HG03558 (cell line): ENCODE results near the gene WDR26.

Source experiments
- ATAC-seq: cut with Tn5 transposase; IDR thresholded peaks from one replicate; pipeline ENCODE4 v1.9.1; 2021; ENCODE audit warnings: moderate number of reproducible peaks; ENCODE audit not compliant: unreplicated experiment; ENCODE audit errors: extremely low read depth

WDR26 gene

DNA sequence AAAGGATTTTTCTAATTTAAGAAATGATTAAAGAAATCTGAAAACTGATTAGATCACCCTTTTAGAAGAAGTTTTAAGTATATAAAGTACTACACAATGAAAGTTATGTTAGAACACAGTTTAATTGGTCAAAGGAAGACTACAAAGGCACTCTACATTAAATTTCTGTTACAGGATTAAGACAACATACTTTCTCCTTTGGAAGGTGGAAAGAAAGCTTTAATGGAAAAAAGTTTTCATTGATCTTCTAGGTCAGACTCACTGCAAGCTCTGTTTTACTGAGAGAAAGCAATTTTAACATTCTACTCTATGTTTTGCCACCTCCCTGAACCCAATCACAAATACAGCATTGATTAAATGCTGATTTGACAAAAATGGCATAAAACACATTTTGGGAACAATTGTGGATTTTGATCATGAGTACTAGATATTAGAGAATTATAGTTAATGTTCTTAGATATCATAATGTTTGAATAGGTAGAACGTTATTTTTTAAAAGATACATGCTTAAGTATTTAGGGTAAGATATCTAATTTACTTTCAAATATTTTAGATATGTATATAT lies 32.0 kb downstream of the WDR26 start:
- no peak for ATAC-seq

DNA sequence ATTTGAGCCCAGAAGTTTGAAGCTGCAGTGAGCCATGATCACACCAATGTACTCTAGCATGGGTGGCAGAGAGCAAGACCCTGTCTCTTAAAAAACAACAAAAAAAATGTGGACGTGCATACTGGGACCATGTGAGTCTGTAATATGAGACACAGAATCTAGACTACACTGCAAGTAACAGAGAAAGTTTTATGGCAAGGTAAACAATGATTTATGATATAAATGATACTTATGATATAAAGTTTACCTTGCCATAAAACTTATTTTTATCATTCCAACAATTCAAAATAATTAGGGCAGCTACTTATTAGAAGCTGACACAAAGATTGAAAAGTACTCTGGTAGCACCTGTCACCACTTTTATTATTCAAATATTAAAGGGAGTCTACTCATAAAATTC lies 34.7 kb downstream of the WDR26 start:
- no peak for ATAC-seq

DNA sequence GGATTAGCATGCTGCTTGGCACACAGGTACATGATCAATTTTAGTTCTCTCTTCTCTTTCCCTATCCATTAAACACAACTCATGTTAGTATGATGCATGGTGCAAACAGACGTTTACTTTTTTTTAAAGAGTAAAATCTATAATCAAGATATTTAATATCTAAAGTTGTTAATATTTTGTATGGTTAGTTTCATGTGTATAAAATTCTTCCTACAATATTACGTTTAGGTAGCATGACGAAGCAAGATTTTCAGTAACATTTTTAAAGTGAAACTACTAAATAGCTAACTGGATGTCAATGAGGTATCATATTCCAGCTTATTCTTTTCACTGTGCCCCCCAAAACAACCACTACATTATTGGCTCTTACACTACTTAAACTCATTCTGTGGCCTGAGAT lies 41.3 kb downstream of the WDR26 start:
- ATAC-seq, result no peak

DNA sequence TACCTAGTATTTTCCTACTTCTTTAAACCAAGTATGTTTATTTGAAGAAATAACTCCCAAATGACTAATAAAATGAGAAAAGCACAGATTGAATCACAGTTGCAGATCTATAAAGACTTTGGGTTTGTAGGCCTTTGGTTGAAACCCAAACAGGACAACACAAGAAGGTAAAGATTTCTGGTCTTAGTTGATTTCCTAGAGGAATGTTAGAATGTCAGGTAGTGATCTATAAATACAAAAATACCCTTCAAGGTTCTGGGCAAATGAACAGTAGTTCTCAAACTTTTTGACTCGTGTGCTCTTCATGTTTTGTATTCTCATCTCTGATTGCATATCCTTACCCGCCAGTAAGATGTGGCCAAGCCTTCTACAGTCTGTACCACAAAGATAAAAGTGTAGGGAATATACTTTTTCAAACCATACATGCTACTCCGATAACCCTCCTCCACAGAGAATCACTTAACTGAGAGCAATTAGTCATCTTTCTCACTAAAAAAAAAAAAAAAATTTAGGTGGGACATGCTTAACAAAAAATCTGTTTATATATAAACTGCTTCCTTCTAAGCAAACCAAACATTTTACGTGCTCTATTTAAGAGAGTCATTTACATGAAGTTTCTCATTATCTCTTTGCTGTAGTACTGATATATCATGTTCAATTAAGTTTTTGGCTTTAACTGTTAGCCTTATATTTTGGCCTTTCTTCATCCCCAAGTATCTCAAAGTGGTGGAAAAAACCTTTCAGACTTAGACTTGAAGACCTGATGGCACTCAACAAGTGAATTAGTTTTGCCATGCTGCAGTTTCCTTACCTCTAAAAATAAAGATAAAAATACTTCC lies 42.0 kb downstream of the WDR26 start:
- no peak for ATAC-seq

DNA sequence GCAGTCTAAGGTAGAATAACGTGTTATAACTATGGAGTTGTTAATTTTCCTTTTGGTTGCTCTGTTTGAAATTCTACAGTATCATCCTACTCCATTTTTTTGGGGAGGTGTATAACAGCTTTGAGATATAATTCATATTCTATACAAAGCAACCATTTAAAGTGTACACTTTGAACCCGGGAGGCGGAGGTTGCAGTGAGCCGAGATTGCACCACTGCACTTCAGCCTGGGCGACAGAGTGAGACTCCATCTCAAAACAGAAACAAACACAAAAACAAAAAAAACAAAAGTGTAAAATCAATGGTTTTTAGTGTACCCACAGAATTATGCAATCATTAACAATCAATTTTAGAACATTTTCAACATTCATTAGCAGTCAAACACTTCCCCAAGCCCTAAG lies 44.1 kb downstream of the WDR26 start:
- no peak for ATAC-seq

DNA sequence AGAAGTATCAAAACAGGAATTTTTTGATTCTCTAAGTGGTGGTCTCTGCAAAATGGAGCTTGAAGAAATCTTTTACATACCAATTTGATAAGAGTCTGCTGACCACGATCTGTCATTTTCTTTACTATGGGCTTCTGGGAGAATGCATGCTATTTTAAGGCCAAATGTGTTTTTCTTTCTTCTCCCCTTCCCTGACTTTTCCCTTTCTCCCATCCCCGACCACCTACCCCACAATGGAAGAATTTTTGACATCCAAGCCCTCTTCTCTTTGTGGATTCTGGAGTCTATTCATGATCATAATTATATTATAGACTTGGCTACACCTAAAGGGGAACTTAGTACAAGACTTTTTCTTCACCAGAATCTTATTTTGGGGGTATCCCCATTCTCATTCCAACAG lies 46.7 kb downstream of the WDR26 start:
- no peak for ATAC-seq

DNA sequence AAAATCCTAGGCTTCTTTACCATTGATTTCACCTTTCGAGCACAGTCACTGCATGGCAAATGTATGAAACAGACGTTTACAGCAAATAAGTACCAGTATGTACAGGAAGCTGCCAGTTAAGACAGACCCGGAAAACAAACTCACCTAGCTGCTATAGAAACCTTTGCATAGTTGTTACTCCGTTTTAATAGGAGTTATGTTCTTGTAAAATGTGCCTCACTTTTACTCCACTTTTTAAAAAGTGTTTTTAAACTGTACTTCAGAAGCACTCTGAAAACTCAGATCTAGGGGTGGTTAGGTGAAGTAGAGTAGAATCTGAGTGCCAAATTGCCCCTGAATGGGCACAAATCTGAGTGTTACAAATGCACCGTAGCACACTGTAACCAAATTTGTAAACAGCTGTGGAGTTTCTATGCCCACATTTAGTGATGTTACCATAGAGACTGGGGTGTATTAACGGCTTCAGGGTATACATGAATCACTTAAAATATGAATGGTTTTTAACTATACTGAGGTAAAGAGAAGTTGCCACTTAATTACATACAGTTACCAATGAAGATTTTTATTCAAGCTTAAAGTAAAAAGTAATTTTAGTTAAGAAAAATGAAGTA lies 47.2 kb downstream of the WDR26 start:
- ATAC-seq, result no peak

DNA sequence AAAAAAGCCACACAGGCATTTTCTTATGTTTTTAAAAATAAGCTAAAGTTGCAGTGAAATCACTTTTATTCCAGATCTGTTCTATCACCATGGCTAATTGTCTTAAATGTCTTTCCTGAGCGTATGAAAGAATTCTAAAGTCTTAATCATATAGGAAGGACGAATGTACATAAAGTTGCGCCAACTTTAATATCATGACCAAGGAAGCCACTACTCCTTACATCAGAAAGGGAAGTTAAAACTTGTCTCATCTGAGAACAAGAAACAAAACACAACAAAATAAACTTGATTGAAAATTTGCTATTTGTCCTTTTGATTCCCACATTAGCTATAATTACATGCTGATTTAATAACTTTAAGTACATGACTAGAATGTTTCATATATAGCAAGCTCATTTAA lies 51.4 kb downstream of the WDR26 start:
- no peak for ATAC-seq

DNA sequence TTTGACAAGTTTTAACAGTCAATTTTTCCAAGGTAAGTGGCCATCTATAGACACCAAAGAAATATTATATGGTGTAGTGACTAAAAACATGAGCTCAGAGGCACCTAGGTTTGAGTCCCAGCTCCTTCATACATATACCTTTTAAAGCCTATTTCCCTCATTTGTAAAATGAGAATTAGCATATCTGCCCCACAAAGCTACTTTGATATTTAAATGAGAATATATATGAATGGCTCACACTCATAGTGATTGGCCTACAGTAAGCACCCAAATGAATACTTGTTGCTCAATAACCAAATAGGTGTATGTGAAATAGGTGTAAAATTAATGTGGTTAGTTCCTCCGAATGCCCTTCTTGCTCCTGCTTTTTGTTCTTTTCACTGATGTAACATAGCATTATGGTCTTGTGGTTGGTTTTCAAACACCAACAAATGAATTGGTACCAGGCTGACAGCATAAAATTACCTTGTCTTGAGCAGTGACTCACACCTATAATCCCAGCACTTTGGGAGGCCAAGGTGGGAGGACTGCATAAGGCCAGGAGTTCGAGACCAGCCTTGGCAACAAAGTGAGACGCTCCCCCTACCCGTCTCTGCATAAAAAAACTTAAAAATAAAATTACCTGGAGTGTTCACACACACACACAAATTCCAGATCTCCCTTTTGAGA lies 52.6 kb downstream of the WDR26 start:
- ATAC-seq, result no peak

DNA sequence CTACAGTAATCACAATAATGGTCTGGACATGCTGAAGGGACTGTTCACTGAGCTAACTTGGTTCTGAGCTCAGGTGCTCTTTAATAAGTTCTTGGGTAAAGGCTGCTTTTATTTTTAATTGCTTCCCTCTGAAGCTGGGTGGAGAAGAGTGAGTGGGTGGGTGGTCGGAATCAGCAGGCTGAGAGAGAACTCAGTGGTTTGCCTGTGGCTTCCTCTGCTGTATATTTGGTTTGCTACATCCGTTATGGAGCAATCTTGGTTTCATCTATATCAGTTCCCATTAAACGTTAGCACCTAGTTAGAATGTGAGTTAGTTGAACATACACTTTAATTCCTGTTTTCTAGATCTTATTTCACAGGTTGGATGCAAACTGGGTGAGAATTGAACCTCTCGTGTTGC lies 54.6 kb downstream of the WDR26 start:
- peak; percentile 60 for ATAC-seq

DNA sequence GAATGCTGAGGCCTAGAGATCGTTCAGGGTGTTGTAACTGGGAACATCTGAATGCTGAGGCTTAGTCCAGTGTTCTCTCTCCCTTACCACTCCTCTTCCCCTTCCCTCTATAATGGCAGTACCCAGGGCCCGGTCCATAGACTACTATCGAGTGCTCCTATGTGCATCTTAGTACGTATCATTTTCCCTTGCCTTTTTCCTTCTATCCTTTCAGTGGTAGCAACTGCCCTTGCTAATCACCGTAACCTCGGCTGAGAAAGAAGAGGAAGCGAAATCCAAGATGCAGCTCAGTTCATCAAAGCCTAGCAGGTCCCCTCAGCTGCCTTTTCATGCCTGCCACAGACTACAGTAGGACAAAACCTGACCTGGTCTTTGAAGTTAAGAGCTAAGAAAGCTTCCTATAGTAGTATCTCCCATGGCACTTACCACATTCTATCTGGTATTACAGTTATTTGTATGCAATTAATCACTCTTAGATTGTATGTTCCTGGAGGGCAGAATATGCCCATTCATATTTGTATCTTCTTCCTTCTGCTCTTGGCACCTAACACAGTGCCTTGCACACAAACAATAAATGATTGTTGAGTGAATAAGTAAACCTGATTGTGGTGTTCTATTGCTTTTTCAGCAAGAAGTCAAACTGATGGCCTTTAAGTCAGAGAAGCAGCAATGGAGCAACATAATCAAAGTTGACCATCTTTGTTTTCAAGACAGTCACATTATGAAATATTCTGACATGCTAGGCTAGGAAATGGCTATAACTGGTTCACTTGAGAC lies 55.6 kb downstream of the WDR26 start:
- no peak for ATAC-seq

DNA sequence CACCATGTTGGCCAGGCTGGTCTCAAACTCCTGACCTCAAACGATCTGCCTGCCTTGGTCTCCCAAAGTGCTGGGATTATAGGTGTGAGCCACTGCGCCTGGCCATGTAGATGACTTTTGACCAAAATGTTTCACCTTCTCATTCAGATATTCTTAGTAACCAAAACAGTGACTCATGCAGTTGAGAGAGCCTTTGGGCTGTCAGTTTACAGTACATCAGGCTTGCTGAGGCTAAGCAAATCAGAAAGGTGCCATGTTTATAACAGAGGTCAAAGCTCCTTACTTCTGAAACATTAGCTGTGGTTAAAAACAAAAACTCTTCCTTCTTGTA lies 57.0 kb downstream of the WDR26 start:
- ATAC-seq, result peak; percentile 64

DNA sequence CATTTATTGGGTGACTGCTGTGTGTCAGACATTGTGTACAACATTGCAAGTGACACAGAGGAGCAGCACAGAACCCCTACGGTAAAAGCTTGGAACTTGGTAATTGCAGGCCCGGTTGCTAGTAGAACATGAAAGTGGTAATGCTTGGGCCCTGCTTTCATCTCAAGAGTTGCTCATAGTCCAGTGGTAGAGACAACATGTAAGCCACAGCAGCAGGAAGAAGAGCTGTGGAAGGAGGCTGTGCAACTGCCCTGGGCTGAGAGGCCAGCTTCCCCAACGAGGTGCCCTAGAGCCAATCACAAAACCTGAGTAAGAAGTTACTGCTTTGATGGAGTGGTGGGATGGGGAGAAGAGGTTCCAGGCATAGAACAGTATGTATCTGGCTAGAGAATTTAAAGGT lies 59.5 kb downstream of the WDR26 start:
- no peak for ATAC-seq

DNA sequence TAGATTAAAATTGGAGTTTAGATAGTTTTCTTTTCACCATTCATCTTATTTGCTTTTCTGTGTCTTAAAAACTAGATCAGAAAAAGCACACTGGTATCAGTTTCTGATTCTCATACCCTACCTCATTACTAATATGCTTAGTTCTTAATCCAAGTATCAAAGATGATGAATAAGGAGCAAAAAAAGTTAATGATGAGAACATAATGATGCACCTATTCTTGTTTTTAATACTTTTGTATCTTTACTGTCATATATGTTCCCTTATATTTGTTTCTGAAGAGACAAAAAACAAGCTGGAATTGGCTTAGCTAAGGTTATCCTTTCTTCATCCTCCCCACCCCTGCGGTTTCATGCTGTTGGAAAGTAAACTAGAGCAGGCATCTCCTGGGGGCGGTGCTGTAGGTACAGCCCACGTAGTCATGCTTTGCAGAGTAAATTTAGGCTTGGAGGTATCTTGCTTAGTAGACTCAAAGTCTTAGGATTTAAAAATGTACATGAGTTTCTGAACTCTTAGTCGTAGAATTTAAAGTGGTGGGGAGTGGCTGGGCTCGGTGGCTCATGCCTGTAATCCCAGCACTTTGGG lies 61.5 kb downstream of the WDR26 start:
- ATAC-seq, result no peak

DNA sequence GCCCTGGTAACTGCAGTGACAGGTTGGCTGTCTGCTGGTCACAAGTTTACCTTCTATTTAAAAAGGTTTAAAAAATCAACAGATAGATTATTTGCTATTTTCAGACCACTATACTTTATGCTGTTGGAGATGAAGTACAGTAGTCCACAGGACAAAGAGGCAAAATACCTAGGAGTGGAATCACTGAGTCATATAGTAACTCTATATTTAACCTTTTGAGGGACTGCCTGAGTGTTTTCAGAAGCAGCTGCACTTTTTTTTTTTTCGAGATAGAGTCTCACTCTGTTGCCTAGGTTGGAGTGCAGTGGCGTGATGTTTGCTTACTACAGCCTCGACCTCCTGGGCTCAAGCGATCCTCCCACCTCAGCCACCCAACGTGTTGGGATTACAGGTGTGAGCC lies 66.2 kb downstream of the WDR26 start:
- ATAC-seq, result peak; percentile 89

DNA sequence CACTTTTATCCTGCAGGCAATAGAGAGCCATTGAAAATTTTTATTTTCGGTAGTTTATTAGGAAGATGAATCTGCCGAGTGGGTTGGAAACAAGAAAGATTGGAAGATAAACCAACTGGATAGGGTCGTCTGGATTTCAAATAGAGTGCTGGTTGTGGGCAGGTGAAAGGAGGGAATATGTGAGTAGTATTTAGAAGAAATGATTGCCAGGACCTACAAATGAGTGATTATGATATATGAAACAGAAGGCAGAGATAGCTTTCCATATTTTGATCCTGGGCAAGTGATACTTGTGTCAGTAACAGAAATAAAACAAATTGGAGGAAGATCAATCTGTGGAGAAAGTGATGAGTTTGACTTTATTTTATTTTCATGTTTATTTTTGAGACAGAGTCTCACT lies 75.4 kb downstream of the WDR26 start:
- no peak for ATAC-seq

DNA sequence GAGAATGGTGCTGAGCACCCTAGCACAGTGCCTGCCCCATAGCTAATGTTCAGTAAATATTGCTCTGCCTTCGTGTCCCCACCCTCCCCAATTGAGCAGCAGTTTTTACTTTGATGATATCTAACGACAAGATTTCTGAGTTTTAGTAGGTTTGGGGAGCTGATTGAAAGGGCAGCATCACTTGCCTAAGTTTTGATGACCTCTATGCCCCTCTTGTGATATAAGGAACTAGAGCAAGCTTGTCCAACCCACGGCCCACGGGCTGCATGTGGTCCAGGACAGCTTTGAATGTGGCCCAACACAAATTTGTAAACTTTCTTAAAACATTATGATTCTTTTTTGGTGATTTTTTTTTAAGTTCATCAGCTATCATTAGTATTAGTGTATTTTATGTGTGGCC lies 76.4 kb downstream of the WDR26 start:
- no peak for ATAC-seq

DNA sequence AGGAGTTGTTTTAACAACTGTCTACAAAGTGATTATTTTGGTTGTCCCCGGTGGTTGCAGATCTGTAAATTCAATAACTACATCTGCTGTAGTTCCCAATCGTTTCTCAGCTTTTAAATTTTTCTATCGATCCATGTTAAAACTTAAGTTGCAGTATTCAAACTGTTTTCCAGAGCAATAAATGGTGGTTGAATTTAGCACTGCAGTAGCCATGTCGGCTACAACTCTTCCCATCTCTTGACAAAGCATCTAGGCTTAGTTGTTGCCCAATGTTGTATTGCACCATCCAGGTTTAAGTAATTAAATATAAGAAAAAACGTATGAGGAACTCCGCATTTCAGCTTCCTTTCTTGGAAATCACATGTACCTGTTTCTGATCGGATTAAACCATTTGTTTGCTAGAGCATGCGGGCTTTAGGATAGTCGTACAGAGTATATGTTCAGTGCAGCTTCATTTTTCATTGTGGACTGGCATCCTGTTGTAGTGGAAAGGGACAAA lies 76.9 kb downstream of the WDR26 start:
- ATAC-seq, result no peak

DNA sequence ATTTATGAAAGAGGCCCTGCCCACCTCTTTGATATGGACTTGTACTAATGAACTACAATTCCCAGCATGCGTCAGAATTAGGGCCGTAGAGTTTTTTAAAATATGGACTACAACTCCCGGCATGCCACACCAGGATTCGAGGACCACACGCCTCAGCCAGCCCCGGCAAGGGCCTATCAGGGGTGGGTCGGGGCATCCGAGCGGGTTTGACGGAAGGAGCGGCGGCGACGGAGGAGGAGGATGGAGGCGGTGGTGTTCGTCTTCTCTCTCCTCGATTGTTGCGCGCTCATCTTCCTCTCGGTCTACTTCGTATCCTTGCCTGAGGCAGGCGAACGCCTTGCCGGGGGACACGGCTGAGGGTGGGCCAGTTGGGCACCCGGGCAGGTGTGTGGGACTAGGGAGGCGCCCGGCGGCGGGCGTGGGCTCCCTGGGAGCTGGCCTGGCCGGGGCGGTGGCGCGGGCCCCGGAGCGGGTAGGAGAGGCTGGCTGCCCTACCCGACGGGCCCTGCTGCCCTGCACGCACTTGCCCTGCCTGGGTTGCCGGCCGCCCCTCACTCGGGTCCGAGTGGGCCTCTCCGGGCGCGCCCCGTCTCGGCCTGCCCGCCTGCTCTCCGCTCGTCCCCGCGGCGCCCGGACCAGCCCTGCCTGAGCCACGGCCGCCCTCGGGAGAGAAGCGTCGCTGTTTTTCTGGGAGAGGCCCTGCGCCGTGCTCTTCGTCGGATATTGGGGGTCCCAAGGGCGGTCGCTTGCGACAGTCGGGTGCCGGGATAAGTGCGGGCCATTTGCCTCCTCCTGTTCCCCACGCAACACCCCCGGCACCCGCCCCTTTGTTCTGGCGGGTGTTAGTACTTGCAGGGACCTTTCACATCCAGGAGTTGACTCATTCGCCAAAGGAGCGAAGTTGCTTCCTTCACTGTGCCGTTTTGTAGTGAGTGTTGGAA lies 77.6 kb downstream of the WDR26 start, which contains the start of gene CNIH4:
CNIH4 (plus strand) TSS at position 195 of the 941 bp plus-strand sequence; CDS start at position 241, 46 bp downstream.
- ATAC-seq, result peak; percentile 92
